Testis (tissue), 3 donors: Measurements from ENCODE around the gene NAPG. TPM values are rescaled to one million over a fixed set of nuclear protein-coding genes. Genes with fewer than 3 reads are reported as not detected.

Experiments
- DNase-seq: peaks from one replicate; pipeline ENCODE4 v3.0.0-alpha.2; 2019
- H3K27ac ChIP-seq, 2 donors: fragments of 200-600 bp; sonication (generic); one replicate each; pipeline ENCODE4 v1.5.1; 2019
- H3K27me3 ChIP-seq: fragments of 200-600 bp; sonication (generic); one replicate; pipeline ENCODE4 v1.5.1; 2019
- H3K36me3 ChIP-seq: fragments of 200-600 bp; sonication (generic); one replicate; pipeline ENCODE4 v1.5.1; 2017; ENCODE audit warnings: low read depth; ENCODE audit errors: missing control alignments
- H3K4me1 ChIP-seq: fragments of 200-600 bp; sonication (generic); one replicate; pipeline ENCODE4 v1.5.1; 2019
- H3K4me3 ChIP-seq, 2 donors: fragments of 200-600 bp; sonication (generic); one replicate each; pipeline ENCODE4 v1.5.1; 2017 to 2019
- H3K9me3 ChIP-seq: fragments of 200-600 bp; sonication (generic); one replicate; pipeline ENCODE4 v1.5.1; 2017
- POLR2A ChIP-seq: fragments of 450-650 bp; IDR thresholded peaks from one replicate; pipeline ENCODE4 v1.6.1; 2017; ENCODE audit warnings: antibody characterized with exemption, mild to moderate bottlenecking, moderate library complexity
- WGBS, 2 donors: methylation state at CpG; one replicate each; pipeline ENCODE4 v1.1.5; 2018; 5-methylcytosine and 5-hydroxymethylcytosine counted together
- intact Hi-C: fragments of 100-400 bp; cut with DNase I; formaldehyde crosslinking; loops from one replicate; pipeline ENCODE4 v1.15.1; 2023; ENCODE audit warnings: low total_unique reads
- polyA plus RNA-seq: library from polyadenylated mRNA; stranded (reverse); fragments of 350-450 nt; fragmentation: Illumina TruSeq; extraction: RNeasy Lipid Tissue Mini Kit (QIAGEN cat#74804); gene quantifications from one replicate; pipeline ENCODE4 v1.2.3, GENCODE V29; 2014; ENCODE audit warnings: low read depth, low replicate concordance; ENCODE audit not compliant: insufficient read depth
- total RNA-seq, 2 donors: library from RNA; depleted of rRNA; stranded (reverse); fragments of >200 nt; gene quantifications; one replicate each; pipeline ENCODE4 v1.2.3, GENCODE V29; 2016
- TF ChIP-seq, protein P1 (sequence below), 3 experiments: fragments of 450-650 bp in 2 of 3; fragments of 200-600 bp in 1 of 3; sonication (generic) in 1 of 3; IDR thresholded peaks; one replicate each; pipeline ENCODE4 v1.5.1; 2016 to 2019; ENCODE audit warnings: antibody characterized with exemption in 3 of 3, mild to moderate bottlenecking in 2 of 3, moderate library complexity in 1 of 3

The NAPG gene
- total and polyA plus RNA-seq, 3 donors from 2014 or later = 19.5 to 40.3 (median 33.5) TPM

DNA sequence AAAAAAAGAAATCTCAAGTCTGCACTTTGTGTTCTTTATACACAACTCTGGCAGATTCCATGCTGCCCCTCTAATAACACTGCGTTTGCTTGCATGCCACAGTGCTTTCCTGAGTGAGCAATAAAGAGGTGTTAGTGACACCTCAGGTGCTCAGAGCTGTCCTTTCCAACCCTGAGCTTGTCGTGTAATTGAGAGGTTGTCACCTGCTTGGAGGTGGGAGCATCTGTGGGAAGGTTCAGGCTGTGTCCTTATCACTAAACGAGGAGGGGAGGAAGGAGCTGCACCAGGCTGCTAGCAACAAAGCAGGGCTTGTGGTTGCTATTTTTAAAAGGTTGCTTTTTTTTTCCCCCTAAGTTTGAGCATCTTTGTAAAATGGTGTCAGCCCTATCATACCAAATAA, 39.5 kb upstream of the NAPG start:
- intact Hi-C loops = no loop called here
- Histone ChIP-seq H3K4me3 (no peak overlapping the region), H3K4me1 (peaks cover 13% of the 10 kb centered on the region), H3K27ac (no peak overlapping the region), H3K9me3 (no peaks in the 10 kb centered on the region), H3K36me3 (no peaks in the 10 kb centered on the region), H3K27me3 (no peaks in the 10 kb centered on the region)
- no peak for DNase-seq
- 60 to 61% methylated on average over 3 of the region's 3 CpGs for whole genome bisulfite sequencing, 2 donors
- no peak for TF ChIP-seq POLR2A
- TF ChIP-seq, protein P1, sequence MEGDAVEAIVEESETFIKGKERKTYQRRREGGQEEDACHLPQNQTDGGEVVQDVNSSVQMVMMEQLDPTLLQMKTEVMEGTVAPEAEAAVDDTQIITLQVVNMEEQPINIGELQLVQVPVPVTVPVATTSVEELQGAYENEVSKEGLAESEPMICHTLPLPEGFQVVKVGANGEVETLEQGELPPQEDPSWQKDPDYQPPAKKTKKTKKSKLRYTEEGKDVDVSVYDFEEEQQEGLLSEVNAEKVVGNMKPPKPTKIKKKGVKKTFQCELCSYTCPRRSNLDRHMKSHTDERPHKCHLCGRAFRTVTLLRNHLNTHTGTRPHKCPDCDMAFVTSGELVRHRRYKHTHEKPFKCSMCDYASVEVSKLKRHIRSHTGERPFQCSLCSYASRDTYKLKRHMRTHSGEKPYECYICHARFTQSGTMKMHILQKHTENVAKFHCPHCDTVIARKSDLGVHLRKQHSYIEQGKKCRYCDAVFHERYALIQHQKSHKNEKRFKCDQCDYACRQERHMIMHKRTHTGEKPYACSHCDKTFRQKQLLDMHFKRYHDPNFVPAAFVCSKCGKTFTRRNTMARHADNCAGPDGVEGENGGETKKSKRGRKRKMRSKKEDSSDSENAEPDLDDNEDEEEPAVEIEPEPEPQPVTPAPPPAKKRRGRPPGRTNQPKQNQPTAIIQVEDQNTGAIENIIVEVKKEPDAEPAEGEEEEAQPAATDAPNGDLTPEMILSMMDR (IDR thresholded peaks at IDR 0.05) = no peak

DNA sequence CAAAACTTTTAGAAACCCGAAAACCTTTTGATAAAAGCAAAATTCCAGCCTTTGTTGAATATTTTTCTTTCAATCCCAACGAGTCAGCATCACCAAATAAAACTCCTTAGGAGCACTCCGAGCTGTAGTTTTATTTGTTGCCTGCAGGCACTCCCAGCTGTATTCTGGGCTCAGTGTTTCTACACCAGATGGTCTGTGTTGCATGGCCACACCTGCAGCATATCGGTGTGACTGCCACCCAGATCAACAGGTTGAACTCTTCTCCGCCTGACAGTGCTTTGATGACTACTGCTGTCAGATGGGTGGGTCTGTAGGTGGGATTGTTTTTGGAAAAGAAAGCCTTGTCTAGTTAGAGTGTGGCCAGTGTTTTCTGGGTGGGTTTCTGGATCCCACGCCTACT, 38.7 kb upstream of the NAPG start:
- peaks cover 13% of the 10 kb centered on the region for H3K4me1 ChIP-seq
- H3K27ac ChIP-seq = no peak overlapping the region
- DNase-seq = no peak
- 89 to 95% methylated on average over 6 of the region's 6 CpGs for WGBS, 2 donors
- no peak for TF ChIP-seq POLR2A
- TF ChIP-seq, protein P1 (IDR thresholded peaks at IDR 0.05) = no peak
- no peaks in the 10 kb centered on the region for H3K36me3 ChIP-seq
- intact Hi-C loops = no loop called here
- no peaks in the 10 kb centered on the region for H3K27me3 ChIP-seq
- H3K9me3 ChIP-seq = no peaks in the 10 kb centered on the region
- H3K4me3 ChIP-seq = no peak overlapping the region

DNA sequence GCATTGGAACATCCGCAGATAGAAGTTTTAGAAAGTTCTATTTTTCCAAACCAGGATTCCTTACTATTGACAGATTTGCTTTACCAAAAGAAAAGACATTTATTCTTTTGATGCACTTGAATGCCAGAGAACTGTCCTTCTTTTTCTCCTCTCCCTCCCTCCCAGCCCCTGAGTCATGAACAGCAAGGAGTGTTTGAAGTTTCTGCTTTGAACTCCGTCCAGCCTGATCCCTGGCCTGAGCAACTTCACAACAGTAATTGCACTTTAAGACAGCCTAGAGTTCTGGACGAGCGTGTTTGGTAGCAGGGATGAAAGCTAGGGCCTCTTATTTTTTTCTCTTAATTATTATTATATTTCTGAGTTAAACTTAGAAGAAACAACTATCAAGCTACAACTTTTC, 37.8 kb upstream of the NAPG start:
- WGBS, 2 donors = 64 to 72% methylated on average over 4 of the region's 4 CpGs
- no peak for DNase-seq
- Histone ChIP-seq H3K9me3 (no peaks in the 10 kb centered on the region), H3K27ac (no peak overlapping the region), H3K4me3 (no peak overlapping the region), H3K36me3 (no peaks in the 10 kb centered on the region), H3K27me3 (no peaks in the 10 kb centered on the region), H3K4me1 (peaks cover 5% of the 10 kb centered on the region)
- TF ChIP-seq POLR2A = no peak
- TF ChIP-seq, protein P1 (IDR thresholded peaks at IDR 0.05) = no peak
- intact Hi-C loops = no loop called here

DNA sequence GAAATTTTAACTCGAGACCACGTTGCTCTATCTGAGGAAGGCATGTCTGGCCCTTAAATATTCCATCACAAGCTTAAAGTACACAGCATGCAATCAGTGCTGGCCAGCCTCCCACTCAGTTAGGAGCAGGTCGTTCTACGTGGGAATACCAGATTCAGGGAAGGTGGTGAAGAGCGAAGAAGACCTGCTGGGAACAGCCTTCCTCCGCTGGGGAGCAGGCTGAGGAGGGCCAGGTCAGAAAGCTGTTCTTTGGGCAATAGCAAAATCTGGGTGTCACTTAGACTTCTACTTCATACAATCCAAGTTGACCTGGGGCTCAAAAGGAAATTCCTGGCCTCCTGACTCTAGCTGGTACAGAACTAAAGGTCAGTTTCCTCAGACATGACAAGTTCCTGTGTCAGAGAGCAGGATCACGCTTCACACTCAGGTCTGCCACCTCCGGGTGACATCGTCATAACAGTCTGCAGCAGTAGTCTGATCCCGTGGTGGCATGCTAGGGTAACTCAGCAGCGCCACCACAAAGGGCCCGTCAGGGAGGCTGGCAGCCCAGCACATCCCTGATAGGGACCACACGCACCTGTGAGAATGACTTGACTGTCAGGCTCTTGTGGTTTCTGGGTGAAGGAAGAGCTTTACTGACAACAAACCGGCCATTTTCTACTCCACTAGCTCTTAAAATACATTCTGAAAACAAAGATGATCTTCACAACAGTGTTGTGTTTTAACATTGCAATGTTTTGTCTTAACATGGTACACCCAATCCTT, 35.2 kb upstream of the NAPG start:
- intact Hi-C loops = no loop called here
- peak; percentile 62 for DNase-seq
- no peaks in the 10 kb centered on the region for H3K27me3 ChIP-seq
- no peak for TF ChIP-seq POLR2A
- TF ChIP-seq, protein P1 (IDR thresholded peaks at IDR 0.05) = no peak
- H3K36me3 ChIP-seq = no peaks in the 10 kb centered on the region
- 83 to 84% methylated on average over 11 to 14 of the region's 14 CpGs for WGBS, 2 donors
- H3K9me3 ChIP-seq = no peaks in the 10 kb centered on the region
- no peak overlapping the region for H3K27ac ChIP-seq
- no peak overlapping the region for H3K4me3 ChIP-seq
- no peaks in the 10 kb centered on the region for H3K4me1 ChIP-seq

GRCh38 chr18:10495936-10496335, 29.9 kb upstream of the NAPG start:
- H3K36me3 ChIP-seq = no peaks in the 10 kb centered on the region
- no peaks in the 10 kb centered on the region for H3K9me3 ChIP-seq
- no peak overlapping the region for H3K27ac ChIP-seq
- intact Hi-C loops = no loop called here
- TF ChIP-seq, protein P1 (IDR thresholded peaks at IDR 0.05) = no peak
- TF ChIP-seq POLR2A = no peak
- no peak for DNase-seq
- no peaks in the 10 kb centered on the region for H3K4me1 ChIP-seq
- H3K4me3 ChIP-seq = no peak overlapping the region
- no peaks in the 10 kb centered on the region for H3K27me3 ChIP-seq
- WGBS, 2 donors = 74 to 79% methylated on average over 2 of the region's 2 CpGs
